ENCODE data around the gene DEFB118. TPM values are rescaled to one million over a fixed set of nuclear protein-coding genes. Genes with fewer than 3 reads are reported as not detected.

The DEFB118 gene, protein sequence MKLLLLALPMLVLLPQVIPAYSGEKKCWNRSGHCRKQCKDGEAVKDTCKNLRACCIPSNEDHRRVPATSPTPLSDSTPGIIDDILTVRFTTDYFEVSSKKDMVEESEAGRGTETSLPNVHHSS
- total RNA-seq (2014; rRNA removed; shearing (Covaris generic)): not detected in 2 replicates

DNA sequence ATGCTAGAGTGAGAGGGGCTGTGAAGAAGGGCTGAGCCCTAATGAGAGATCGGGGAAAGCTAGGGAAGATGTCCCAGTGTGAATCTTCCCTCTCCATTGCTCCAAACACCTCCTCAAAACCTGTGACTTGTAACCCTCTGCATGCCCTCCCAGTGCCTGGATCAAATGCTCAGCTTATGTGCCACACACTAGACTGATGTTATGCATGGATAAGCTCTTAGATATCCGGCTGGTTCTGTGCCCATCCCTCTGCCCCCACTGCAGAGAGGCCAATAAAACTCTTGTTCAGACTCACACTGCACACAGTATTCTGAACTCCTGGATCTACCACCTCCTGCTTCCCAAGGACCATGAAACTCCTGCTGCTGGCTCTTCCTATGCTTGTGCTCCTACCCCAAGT, at the start of gene DEFB118:
TSS of gene DEFB118 (plus strand) at position 301 of the 400 bp plus-strand sequence. CDS start at position 351, 50 bp downstream.

DNA sequence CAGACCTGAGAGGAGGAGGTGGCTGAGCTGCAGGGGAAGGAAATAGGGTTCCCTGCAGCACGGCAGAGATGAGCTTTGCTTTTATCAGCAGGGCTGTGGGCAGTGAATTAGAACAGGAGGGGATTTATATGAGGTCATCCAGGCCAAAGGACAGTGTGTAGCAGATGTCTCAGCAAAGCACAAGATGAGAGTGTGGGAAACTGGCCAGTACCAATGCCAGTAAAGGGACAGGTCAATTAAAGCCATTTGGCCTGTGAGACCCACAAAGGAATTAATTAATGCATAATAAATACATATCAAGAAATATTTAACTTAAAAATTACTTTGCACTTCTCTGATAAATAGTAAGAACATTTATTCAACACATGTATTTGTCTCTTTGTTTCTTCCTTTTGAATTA, 22.1 kb downstream of the DEFB118 start, which contains the start of gene DEFB119:
TSS of gene DEFB119 (minus strand) at position 101 of the 400 bp plus-strand sequence. CDS start 107 bp downstream, outside the sequence.

DNA sequence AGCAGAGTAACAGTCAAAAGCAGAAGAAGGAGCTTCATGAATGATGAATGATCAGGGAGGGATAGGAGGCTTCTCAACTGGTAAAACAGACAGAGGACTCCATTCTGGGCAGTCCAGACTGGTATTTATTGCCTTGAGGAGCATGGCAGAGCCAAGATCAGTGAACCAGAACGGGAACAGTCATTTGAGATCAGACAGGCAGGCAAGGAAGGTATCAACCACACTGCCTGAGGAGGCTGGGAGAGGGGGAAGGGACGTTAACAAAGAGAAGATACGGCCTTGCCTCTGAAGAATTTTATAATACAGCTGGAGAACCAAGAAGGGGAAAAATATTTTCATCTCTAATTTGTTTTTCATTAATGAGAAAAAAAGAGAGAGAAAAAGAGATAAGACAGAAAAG, 37.7 kb downstream of the DEFB118 start, which contains the start of gene DEFB121:
TSS of gene DEFB121 (minus strand) at position 101 of the 400 bp plus-strand sequence. CDS start at position 38, 63 bp downstream.

Small RNA genes lying within 50 kb of the gene (small RNA-seq; reads per million reads assigned to genes)
- gene DEFB117: not detected
- gene RF00561: not detected
- 0.29 reads per million for gene RNA5SP480

Other genes with a start within 250 kb of the DEFB118 start
- gene DEFB115, start 110.9 kb upstream of the DEFB118 start, total RNA-seq (2014; rRNA removed; shearing (Covaris generic)): not detected in 2 replicates
- gene DEFB116, start 60.0 kb upstream of the DEFB118 start, total RNA-seq (2014; rRNA removed; shearing (Covaris generic)): not detected in 2 replicates
- not detected in 2 replicates for gene DEFB119, start 22.0 kb downstream of the DEFB118 start, total RNA-seq (2014; rRNA removed; shearing (Covaris generic))
- not detected in 2 replicates for gene DEFB121, start 37.6 kb downstream of the DEFB118 start, total RNA-seq (2014; rRNA removed; shearing (Covaris generic))
- not detected in 2 replicates for gene DEFB123, start 72.0 kb downstream of the DEFB118 start, total RNA-seq (2014; rRNA removed; shearing (Covaris generic))
- gene DEFB124, start 106.5 kb downstream of the DEFB118 start, total RNA-seq (2014; rRNA removed; shearing (Covaris generic)): not detected in 2 replicates
- 0.23 and 1.5 TPM in 2 replicates for gene REM1, start 106.7 kb downstream of the DEFB118 start, total RNA-seq (2014; rRNA removed; shearing (Covaris generic))
- 81.3 and 109 TPM in 2 replicates for gene HM13, start 145.8 kb downstream of the DEFB118 start, total RNA-seq (2014; rRNA removed; shearing (Covaris generic))
- 813 and 881 TPM in 2 replicates for gene ID1, start 236.7 kb downstream of the DEFB118 start, total RNA-seq (2014; rRNA removed; shearing (Covaris generic))

Data from A375 (cell line).